ENCODE results near the gene CAD.

Gene CAD

GRCh38 chr2:27250652-27251379 lies 33.6 kb downstream of the CAD start:
- Histone ChIP-seq H3K4me3 (ENCODE audit: low read length, poor library complexity, severe bottlenecking) (no peak overlapping the region), H3K4me2 (ENCODE audit: low read depth, low read length, poor library complexity, severe bottlenecking) (no peak overlapping the region), H3K4me1 (ENCODE audit: insufficient read depth, low read length, poor library complexity, severe bottlenecking) (no peaks in the 10 kb centered on the region), H3K79me2 (ENCODE audit: insufficient read depth, low read length) (no peaks in the 10 kb centered on the region), H3F3A (ENCODE audit: low read depth) (no peaks in the 10 kb centered on the region), H3K9me2 (replicated peaks; ENCODE audit: low read depth, low read length) (no peaks in the 10 kb centered on the region), H2AFZ (ENCODE audit: low read length) (no peak overlapping the region), H4K20me1 (ENCODE audit: insufficient read depth, low read length, poor library complexity, severe bottlenecking) (no peaks in the 10 kb centered on the region), H3K9me3 (ENCODE audit: insufficient read depth, low read depth, low read length) (no peaks in the 10 kb centered on the region), H3K36me3 (ENCODE audit: insufficient read depth, low read length) (no peaks in the 10 kb centered on the region), H3K9ac (ENCODE audit: low read depth, low read length, poor library complexity, severe bottlenecking) (no peak overlapping the region), H3K27me3 (ENCODE audit: insufficient read depth, low read length, poor library complexity, severe bottlenecking) (no peaks in the 10 kb centered on the region)
- no peak for TF ChIP-seq CTCF (conservative IDR thresholded peaks at IDR 0.05; ENCODE audit: low read length)
- no peak for TF ChIP-seq EZH2phosphoT487 (IDR thresholded peaks at IDR 0.05; ENCODE audit: borderline replicate concordance)

- H3K4me2 ChIP-seq (ENCODE audit: low read depth, low read length, poor library complexity, severe bottlenecking), result no peak overlapping the region
- no peaks in the 10 kb centered on the region for H3K4me1 ChIP-seq (ENCODE audit: insufficient read depth, low read length, poor library complexity, severe bottlenecking)
- no peaks in the 10 kb centered on the region for H3K79me2 ChIP-seq (ENCODE audit: insufficient read depth, low read length)
- no peak overlapping the region for H3K4me3 ChIP-seq (ENCODE audit: low read length, poor library complexity, severe bottlenecking)
- H3F3A ChIP-seq (ENCODE audit: low read depth), result no peaks in the 10 kb centered on the region
- TF ChIP-seq CTCF (conservative IDR thresholded peaks at IDR 0.05; ENCODE audit: low read length), result no peak
- no peak for TF ChIP-seq EZH2phosphoT487 (IDR thresholded peaks at IDR 0.05; ENCODE audit: borderline replicate concordance)
- no peaks in the 10 kb centered on the region for H3K36me3 ChIP-seq (ENCODE audit: insufficient read depth, low read length)
- H3K9me2 ChIP-seq (replicated peaks; ENCODE audit: low read depth, low read length), result no peaks in the 10 kb centered on the region
- H3K9ac ChIP-seq (ENCODE audit: low read depth, low read length, poor library complexity, severe bottlenecking), result no peak overlapping the region
- H3K9me3 ChIP-seq (ENCODE audit: insufficient read depth, low read depth, low read length), result no peaks in the 10 kb centered on the region
- H4K20me1 ChIP-seq (ENCODE audit: insufficient read depth, low read length, poor library complexity, severe bottlenecking), result no peaks in the 10 kb centered on the region
- H3K27me3 ChIP-seq (ENCODE audit: insufficient read depth, low read length, poor library complexity, severe bottlenecking), result no peaks in the 10 kb centered on the region
- no peak overlapping the region for H2AFZ ChIP-seq (ENCODE audit: low read length)
Observed at GRCh38 chr2:27251766-27252165, 34.6 kb downstream of the CAD start.

- no peak overlapping the region for H3K4me3 ChIP-seq (ENCODE audit: low read length, poor library complexity, severe bottlenecking)
- no peaks in the 10 kb centered on the region for H3K9me2 ChIP-seq (replicated peaks; ENCODE audit: low read depth, low read length)
- H3K4me2 ChIP-seq (ENCODE audit: low read depth, low read length, poor library complexity, severe bottlenecking), result no peak overlapping the region
- no peaks in the 10 kb centered on the region for H3F3A ChIP-seq (ENCODE audit: low read depth)
- H3K4me1 ChIP-seq (ENCODE audit: insufficient read depth, low read length, poor library complexity, severe bottlenecking), result no peaks in the 10 kb centered on the region
- H3K79me2 ChIP-seq (ENCODE audit: insufficient read depth, low read length), result no peaks in the 10 kb centered on the region
- H2AFZ ChIP-seq (ENCODE audit: low read length), result no peak overlapping the region
- no peaks in the 10 kb centered on the region for H3K27me3 ChIP-seq (ENCODE audit: insufficient read depth, low read length, poor library complexity, severe bottlenecking)
- H3K9me3 ChIP-seq (ENCODE audit: insufficient read depth, low read depth, low read length), result no peaks in the 10 kb centered on the region
- TF ChIP-seq EZH2phosphoT487 (IDR thresholded peaks at IDR 0.05; ENCODE audit: borderline replicate concordance) (no peak), CTCF (conservative IDR thresholded peaks at IDR 0.05; ENCODE audit: low read length) (no peak)
- H4K20me1 ChIP-seq (ENCODE audit: insufficient read depth, low read length, poor library complexity, severe bottlenecking), result no peaks in the 10 kb centered on the region
- H3K36me3 ChIP-seq (ENCODE audit: insufficient read depth, low read length), result no peaks in the 10 kb centered on the region
- H3K9ac ChIP-seq (ENCODE audit: low read depth, low read length, poor library complexity, severe bottlenecking), result no peak overlapping the region
Observed at GRCh38 chr2:27255187-27255586, 38.0 kb downstream of the CAD start.
